Mesenchymal stem cell (in vitro differentiated cells and primary cell): ENCODE measurements around the gene CLASP1.
"Not testable (repeated sequence)": the region's sequence is repeated elsewhere in the genome, so short reads cannot be mapped to it uniquely, and the experiment has no call there.

ENCODE experiments used
- DNase-seq: peaks from one replicate; pipeline ENCODE4 v3.0.0-alpha.2; 2013
- H2AFZ ChIP-seq: one replicate; pipeline ENCODE4 v1.6.1; 2013; ENCODE audit warnings: low read depth, mild to moderate bottlenecking, control low read depth, inconsistent platforms, low read length, moderate library complexity
- H2AK5ac ChIP-seq: 2 replicates; pipeline ENCODE4 v1.6.1; 2013; ENCODE audit warnings: low read length, moderate library complexity, mild to moderate bottlenecking, inconsistent platforms; ENCODE audit not compliant: severe bottlenecking
- H2BK120ac ChIP-seq: one replicate; pipeline ENCODE4 v1.6.1; 2013; ENCODE audit warnings: low read depth, mild to moderate bottlenecking, inconsistent platforms, low read length, moderate library complexity
- H2BK12ac ChIP-seq, 2 experiments: one replicate each; pipeline ENCODE4 v1.6.1; 2013; ENCODE audit warnings: inconsistent platforms in 2 of 2, low read length in 2 of 2, mild to moderate bottlenecking in 2 of 2, moderate library complexity in 2 of 2, control low read depth in 1 of 2
- H2BK15ac ChIP-seq: one replicate; pipeline ENCODE4 v1.6.1; 2013; ENCODE audit warnings: mild to moderate bottlenecking, low read depth, inconsistent platforms; ENCODE audit not compliant: poor library complexity, severe bottlenecking
- H2BK5ac ChIP-seq: 2 replicates; pipeline ENCODE4 v1.6.1; 2013; ENCODE audit warnings: low read depth, mild to moderate bottlenecking, low read length, control low read depth, inconsistent platforms; ENCODE audit not compliant: poor library complexity, severe bottlenecking
- H3K14ac ChIP-seq, 2 experiments: one replicate each; pipeline ENCODE4 v1.6.1; 2013; ENCODE audit warnings: inconsistent platforms in 2 of 2, low read length in 2 of 2, control low read depth in 1 of 2, mild to moderate bottlenecking in 1 of 2, moderate library complexity in 1 of 2
- H3K18ac ChIP-seq, 2 experiments: one replicate each; pipeline ENCODE4 v1.6.1; 2013; ENCODE audit warnings: inconsistent platforms in 2 of 2, low read length in 2 of 2, control low read depth in 1 of 2, low read depth in 1 of 2, mild to moderate bottlenecking in 1 of 2
- H3K23ac ChIP-seq, 2 experiments: one replicate each; pipeline ENCODE4 v1.6.1; 2013; ENCODE audit warnings: inconsistent platforms in 2 of 2, low read length in 2 of 2, mild to moderate bottlenecking in 2 of 2, moderate library complexity in 2 of 2, control low read depth in 1 of 2
- H3K27ac ChIP-seq: 2 replicates; pipeline ENCODE4 v1.5.1; 2013; ENCODE audit warnings: mild to moderate bottlenecking, moderate library complexity, low read length, control low read depth, inconsistent platforms; ENCODE audit not compliant: poor library complexity, severe bottlenecking
- H3K27me3 ChIP-seq, 2 experiments: 2 replicates each; pipeline versions ENCODE4 v1.6.1 to v1.7.0; 2013; ENCODE audit warnings: low read length in 2 of 2, mild to moderate bottlenecking in 2 of 2, moderate library complexity in 2 of 2, control low read depth in 1 of 2, inconsistent platforms in 1 of 2; ENCODE audit not compliant: control insufficient read depth in 1 of 2, insufficient read depth in 1 of 2
- H3K36me3 ChIP-seq, 2 experiments: 2 replicates each; pipeline versions ENCODE4 v1.6.1 to v1.7.0; 2013; ENCODE audit warnings: low read length in 2 of 2, control low read depth in 1 of 2, inconsistent platforms in 1 of 2, low read depth in 1 of 2, mild to moderate bottlenecking in 1 of 2; ENCODE audit not compliant: insufficient read depth in 2 of 2, control insufficient read depth in 1 of 2
- H3K4ac ChIP-seq, 2 experiments: one replicate each; pipeline ENCODE4 v1.6.1; 2013; ENCODE audit warnings: inconsistent platforms in 2 of 2, low read length in 2 of 2, mild to moderate bottlenecking in 2 of 2, moderate library complexity in 2 of 2, control low read depth in 1 of 2, low read depth in 1 of 2
- H3K4me1 ChIP-seq: 2 replicates; pipeline ENCODE4 v1.6.1; 2013; ENCODE audit warnings: low read depth, low read length, control low read depth; ENCODE audit not compliant: control insufficient read depth, insufficient read depth
- H3K4me2 ChIP-seq: 2 replicates; pipeline ENCODE4 v1.6.1; 2013; ENCODE audit warnings: low read length, mild to moderate bottlenecking, inconsistent platforms; ENCODE audit not compliant: poor library complexity, severe bottlenecking
- H3K4me3 ChIP-seq, 2 experiments: 2 replicates each; pipeline versions ENCODE4 v1.5.1 to v1.7.0; 2013; ENCODE audit warnings: low read length in 2 of 2, mild to moderate bottlenecking in 2 of 2, control low read depth in 1 of 2, low read depth in 1 of 2; ENCODE audit not compliant: insufficient read depth in 1 of 2
- H3K79me1 ChIP-seq: replicated peaks from 2 replicates; pipeline ENCODE4 v1.6.1; 2013; ENCODE audit warnings: mild to moderate bottlenecking, control low read depth, low read length, inconsistent platforms; ENCODE audit not compliant: poor library complexity, severe bottlenecking
- H3K9ac ChIP-seq: 2 replicates; pipeline ENCODE4 v1.7.0; 2013; ENCODE audit warnings: mild to moderate bottlenecking, low read length, moderate library complexity
- H3K9me3 ChIP-seq: 2 replicates; pipeline ENCODE4 v1.7.0; 2013; ENCODE audit warnings: mild to moderate bottlenecking, low read length; ENCODE audit not compliant: control insufficient read depth
- H4K8ac ChIP-seq: one replicate; pipeline ENCODE4 v1.6.1; 2013; ENCODE audit warnings: inconsistent platforms, mild to moderate bottlenecking, low read length, moderate library complexity
- H4K91ac ChIP-seq: one replicate; pipeline ENCODE4 v1.6.1; 2013; ENCODE audit warnings: mild to moderate bottlenecking, low read length, inconsistent platforms
- WGBS: methylation state at CpG from one replicate; pipeline ENCODE4 v1.1.7; 2013; ENCODE audit warnings: mixed read lengths; 5-methylcytosine and 5-hydroxymethylcytosine counted together

Gene CLASP1

GRCh38 chr2:121695171-121695451, 45.8 kb upstream of the CLASP1 start:
- no peak overlapping the region for H2AK5ac ChIP-seq
- no peaks in the 10 kb centered on the region for H3K9me3 ChIP-seq
- no peak overlapping the region for H3K14ac ChIP-seq
- no peak for DNase-seq
- H2AFZ ChIP-seq, result no peak overlapping the region
- no peak overlapping the region for H3K9ac ChIP-seq
- no peak overlapping the region for H3K27ac ChIP-seq
- no peak overlapping the region for H2BK120ac ChIP-seq
- no peak overlapping the region for H2BK12ac ChIP-seq
- no peak overlapping the region for H3K4me2 ChIP-seq
- H3K4me3 ChIP-seq, result no peak overlapping the region
- 51% methylated on average over 2 of the region's 2 CpGs for WGBS
- no peak overlapping the region for H2BK15ac ChIP-seq
- no peak overlapping the region for H3K4ac ChIP-seq
- no peak overlapping the region for H3K23ac ChIP-seq
- peaks cover 16% of the 10 kb centered on the region for H3K4me1 ChIP-seq
- H3K18ac ChIP-seq, result no peak overlapping the region
- H3K79me1 ChIP-seq, result no peaks in the 10 kb centered on the region
- H4K91ac ChIP-seq, result no peak overlapping the region
- H3K27me3 ChIP-seq, result no peaks in the 10 kb centered on the region
- H4K8ac ChIP-seq, result no peak overlapping the region
- H2BK5ac ChIP-seq, result no peak overlapping the region
- no peaks in the 10 kb centered on the region for H3K36me3 ChIP-seq

- 75% methylated on average over 6 of the region's 6 CpGs for WGBS
Measured at GRCh38 chr2:121694398-121695170, 45.3 kb upstream of the CLASP1 start.

GRCh38 chr2:121690572-121690971, 41.3 kb upstream of the CLASP1 start:
- H2AFZ ChIP-seq, H3K27ac ChIP-seq, H2BK12ac ChIP-seq, H4K91ac ChIP-seq, H3K27me3 ChIP-seq, H3K4me2 ChIP-seq, H3K36me3 ChIP-seq, H3K4me3 ChIP-seq, H2BK5ac ChIP-seq, DNase-seq, H3K18ac ChIP-seq, H3K4me1 ChIP-seq, H3K9me3 ChIP-seq, H3K9ac ChIP-seq, H2BK15ac ChIP-seq, H3K79me1 ChIP-seq, H3K4ac ChIP-seq, H3K23ac ChIP-seq, H4K8ac ChIP-seq, H2AK5ac ChIP-seq, H2BK120ac ChIP-seq, H3K14ac ChIP-seq: not testable (repeated sequence)
- WGBS, result 86% methylated on average over 2 of the region's 3 CpGs

More at GRCh38 chr2:121694398-121695170, 45.3 kb upstream of the CLASP1 start:
- peak overlapping the region; percentile 56 for H2AK5ac ChIP-seq
- H2BK120ac ChIP-seq, result no peak overlapping the region
- DNase-seq, result peak; percentile 44
- H3K4me2 ChIP-seq, result no peak overlapping the region
- H3K4me1 ChIP-seq, result peaks cover 11% of the 10 kb centered on the region
- no peak overlapping the region for H3K27ac ChIP-seq
- no peak overlapping the region for H3K23ac ChIP-seq
- no peaks in the 10 kb centered on the region for H3K27me3 ChIP-seq
- no peak overlapping the region for H3K18ac ChIP-seq
- H4K8ac ChIP-seq, result no peak overlapping the region
- no peak overlapping the region for H2BK15ac ChIP-seq
- no peak overlapping the region for H2BK5ac ChIP-seq
- H2BK12ac ChIP-seq, result no peak overlapping the region
- H3K4ac ChIP-seq, result peak overlapping the region in 1 of 2 experiments; percentile 9
- no peaks in the 10 kb centered on the region for H3K79me1 ChIP-seq
- no peaks in the 10 kb centered on the region for H3K9me3 ChIP-seq
- H2AFZ ChIP-seq, result no peak overlapping the region
- H3K14ac ChIP-seq, result no peak overlapping the region
- H3K4me3 ChIP-seq, result no peak overlapping the region
- H3K9ac ChIP-seq, result no peak overlapping the region
- H3K36me3 ChIP-seq, result no peaks in the 10 kb centered on the region
- H4K91ac ChIP-seq, result no peak overlapping the region

- Histone ChIP-seq H3K18ac (no peak overlapping the region), H3K14ac (no peak overlapping the region), H3K4ac (no peak overlapping the region), H2AFZ (no peak overlapping the region), H2BK15ac (no peak overlapping the region), H4K8ac (no peak overlapping the region), H2BK12ac (no peak overlapping the region), H2BK120ac (no peak overlapping the region), H3K4me2 (no peak overlapping the region), H3K4me1 (peaks cover 3% of the 10 kb centered on the region), H3K36me3 (no peaks in the 10 kb centered on the region), H4K91ac (no peak overlapping the region), H2AK5ac (no peak overlapping the region), H3K27me3 (no peaks in the 10 kb centered on the region), H2BK5ac (no peak overlapping the region), H3K23ac (no peak overlapping the region), H3K79me1 (no peaks in the 10 kb centered on the region), H3K4me3 (no peak overlapping the region), H3K9ac (no peak overlapping the region), H3K9me3 (no peaks in the 10 kb centered on the region), H3K27ac (no peak overlapping the region)
- WGBS, result 94% methylated on average over 4 of the region's 6 CpGs
- peak; percentile 12 for DNase-seq
Measured at GRCh38 chr2:121690095-121690494, 40.8 kb upstream of the CLASP1 start.
